Astrocyte (in vitro differentiated cells and primary cell): Measurements from ENCODE around the gene C1orf52. TPM values are rescaled to one million over a fixed set of nuclear protein-coding genes. Genes with fewer than 3 reads are reported as not detected.

Experiments used
- DNase-seq: peaks from one replicate; pipeline ENCODE4 v3.0.0-alpha.2; 2010; ENCODE audit warnings: low read depth
- FAIRE-seq: peaks from 2 replicates; lab custom pipeline; 2011; peaks lifted over from hg19 to GRCh38; lab: Jason Lieb, UNC
- H2AFZ ChIP-seq: 2 replicates; pipeline ENCODE4 v1.6.0; 2012; ENCODE audit warnings: low read depth, low read length, inconsistent platforms
- H3K27ac ChIP-seq: 2 replicates; pipeline ENCODE4 v1.5.1; 2011; ENCODE audit warnings: low read depth, low read length, inconsistent platforms
- H3K27me3 ChIP-seq: 2 replicates; pipeline ENCODE4 v1.6.0; 2011; ENCODE audit warnings: low read length, inconsistent platforms; ENCODE audit not compliant: insufficient read depth
- H3K36me3 ChIP-seq: 2 replicates; pipeline ENCODE4 v1.5.1; 2011; ENCODE audit warnings: low read length, inconsistent platforms; ENCODE audit not compliant: insufficient read depth
- H3K4me1 ChIP-seq: 2 replicates; pipeline ENCODE4 v1.5.1; 2011; ENCODE audit warnings: low read length, inconsistent platforms; ENCODE audit not compliant: insufficient read depth
- H3K4me2 ChIP-seq: 2 replicates; pipeline ENCODE4 v1.6.0; 2012; ENCODE audit warnings: low read length, inconsistent platforms
- H3K4me3 ChIP-seq: 2 replicates; pipeline ENCODE4 v1.5.1; 2011; ENCODE audit warnings: low read depth, mild to moderate bottlenecking, low read length, inconsistent platforms; ENCODE audit not compliant: insufficient read depth
- H3K79me2 ChIP-seq: 2 replicates; pipeline ENCODE4 v1.6.0; 2012; ENCODE audit warnings: mild to moderate bottlenecking, low read length, inconsistent platforms; ENCODE audit not compliant: insufficient read depth
- H3K9ac ChIP-seq: 2 replicates; pipeline ENCODE4 v1.6.0; 2012; ENCODE audit warnings: mild to moderate bottlenecking, low read length, inconsistent platforms
- H3K9me3 ChIP-seq: 2 replicates; pipeline ENCODE4 v1.5.1; 2012; ENCODE audit warnings: low read depth, mild to moderate bottlenecking, low read length, inconsistent platforms; ENCODE audit not compliant: insufficient read depth
- H4K20me1 ChIP-seq: 2 replicates; pipeline ENCODE4 v1.6.0; 2012; ENCODE audit warnings: low read length, inconsistent platforms; ENCODE audit not compliant: insufficient read depth
- H3K27ac Mint-ChIP-seq: one replicate; pipeline ENCODE4 v1.8.0; 2021; ENCODE audit warnings: mild to moderate bottlenecking, mixed read lengths; ENCODE audit not compliant: unreplicated experiment
- H3K27me3 Mint-ChIP-seq: one replicate; pipeline ENCODE4 v1.8.0; 2021; ENCODE audit warnings: low read depth, mixed read lengths; ENCODE audit not compliant: unreplicated experiment
- H3K36me3 Mint-ChIP-seq: one replicate; pipeline ENCODE4 v1.8.0; 2021; ENCODE audit warnings: low read depth, mixed read lengths; ENCODE audit not compliant: unreplicated experiment
- H3K4me1 Mint-ChIP-seq: one replicate; pipeline ENCODE4 v1.8.0; 2021; ENCODE audit warnings: low read depth, mixed read lengths; ENCODE audit not compliant: unreplicated experiment
- H3K4me3 Mint-ChIP-seq: one replicate; pipeline ENCODE4 v1.8.0; 2021; ENCODE audit warnings: mild to moderate bottlenecking, moderate library complexity, mixed read lengths; ENCODE audit not compliant: unreplicated experiment
- H3K9me3 Mint-ChIP-seq: one replicate; pipeline ENCODE4 v1.8.0; 2021; ENCODE audit warnings: mild to moderate bottlenecking, mixed read lengths; ENCODE audit not compliant: unreplicated experiment
- CTCF ChIP-seq: IDR thresholded peaks from 2 replicates; pipeline ENCODE4 v1.5.1; 2011; ENCODE audit warnings: low read depth, mild to moderate bottlenecking, inconsistent platforms, low read length, moderate library complexity; ENCODE audit not compliant: insufficient read depth
- EZH2 ChIP-seq: IDR thresholded peaks from 2 replicates; pipeline ENCODE4 v1.6.1; 2012; ENCODE audit warnings: mild to moderate bottlenecking, low read length, inconsistent platforms; ENCODE audit not compliant: insufficient read depth
- total RNA-seq: library from RNA; stranded (reverse); gene quantifications from 2 replicates; pipeline ENCODE4 v1.2.1, GENCODE V29; 2021

Gene C1orf52
- total RNA-seq, 1 donor from 2014 or later = 42.4 TPM

GRCh38 chr1:85283475-85284199, 24.2 kb upstream of the C1orf52 start:
- Mint-ChIP-seq H3K9me3 (peaks cover 2% of the 10 kb centered on the region), H3K4me1 (peaks cover 11% of the 10 kb centered on the region), H3K27me3 (no peaks in the 10 kb centered on the region), H3K36me3 (no peaks in the 10 kb centered on the region), H3K4me3 (no peak overlapping the region), H3K27ac (no peak overlapping the region)
- no peak overlapping the region for H3K27ac ChIP-seq
- H2AFZ ChIP-seq = no peak overlapping the region
- no peaks in the 10 kb centered on the region for H3K9me3 ChIP-seq
- DNase-seq (no peak), FAIRE-seq (no peak)
- no peaks in the 10 kb centered on the region for H3K36me3 ChIP-seq
- no peaks in the 10 kb centered on the region for H4K20me1 ChIP-seq
- no peak for TF ChIP-seq EZH2
- no peak for TF ChIP-seq CTCF
- H3K27me3 ChIP-seq = no peaks in the 10 kb centered on the region
- H3K4me1 ChIP-seq = peaks cover 12% of the 10 kb centered on the region
- H3K4me2 ChIP-seq = no peak overlapping the region
- H3K79me2 ChIP-seq = no peaks in the 10 kb centered on the region
- no peak overlapping the region for H3K4me3 ChIP-seq
- H3K9ac ChIP-seq = no peak overlapping the region

DNA sequence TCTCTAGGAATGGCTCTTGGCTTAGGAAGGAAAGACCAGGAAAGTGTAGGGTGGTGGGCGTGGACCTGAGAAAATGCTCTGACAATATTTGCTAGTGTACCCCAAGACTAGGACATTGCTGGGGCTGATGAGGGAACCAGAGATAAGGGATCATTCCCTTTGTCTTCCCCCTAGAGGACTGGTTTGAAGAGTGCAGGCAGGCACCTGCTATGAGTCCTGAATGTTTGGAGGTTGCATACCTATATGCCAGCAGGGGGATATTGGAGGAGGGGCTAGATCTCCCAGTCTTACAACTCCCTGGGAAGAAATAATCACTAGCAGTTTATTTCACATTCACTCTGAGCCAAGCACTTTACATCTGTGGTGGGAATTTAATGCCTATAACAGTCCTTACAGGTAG, 23.0 kb upstream of the C1orf52 start:
- Histone ChIP-seq H3K27ac (no peak overlapping the region), H3K36me3 (no peaks in the 10 kb centered on the region), H3K9me3 (no peaks in the 10 kb centered on the region), H3K9ac (no peak overlapping the region), H3K4me2 (no peak overlapping the region), H3K79me2 (no peaks in the 10 kb centered on the region), H3K4me3 (no peak overlapping the region), H2AFZ (no peak overlapping the region), H4K20me1 (no peaks in the 10 kb centered on the region), H3K27me3 (no peaks in the 10 kb centered on the region), H3K4me1 (peaks cover 14% of the 10 kb centered on the region)
- Mint-ChIP-seq H3K4me3 (no peak overlapping the region), H3K9me3 (peaks cover 2% of the 10 kb centered on the region), H3K4me1 (peaks cover 13% of the 10 kb centered on the region), H3K27me3 (no peaks in the 10 kb centered on the region), H3K36me3 (no peaks in the 10 kb centered on the region), H3K27ac (no peak overlapping the region)
- FAIRE-seq (no peak), DNase-seq (no peak)
- TF ChIP-seq EZH2 = no peak
- peak; percentile 7 for TF ChIP-seq CTCF

DNA sequence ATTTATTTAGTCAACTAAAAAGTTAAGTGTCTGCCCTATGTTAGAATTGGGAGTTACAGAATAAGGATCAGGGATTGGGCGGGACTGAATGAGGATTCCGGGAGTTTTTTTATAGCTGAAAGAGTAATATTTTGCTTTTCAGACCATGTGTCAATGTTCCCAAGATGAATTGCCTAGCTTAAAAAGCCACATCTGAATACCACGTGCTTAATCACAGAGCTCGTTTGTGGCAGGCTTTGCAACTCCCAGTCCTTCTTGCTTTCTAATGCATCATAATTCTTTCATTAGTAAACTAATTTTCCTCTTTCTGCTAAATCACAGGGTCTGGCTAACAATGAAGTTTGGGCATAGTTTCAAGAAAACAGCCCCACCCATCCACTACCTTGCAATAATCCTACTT, 21.2 kb upstream of the C1orf52 start:
- Histone ChIP-seq H3K4me2 (no peak overlapping the region), H3K27ac (no peak overlapping the region), H3K27me3 (no peaks in the 10 kb centered on the region), H3K79me2 (peaks cover 6% of the 10 kb centered on the region), H3K4me1 (peaks cover 18% of the 10 kb centered on the region), H3K4me3 (no peak overlapping the region), H3K9ac (no peak overlapping the region), H3K9me3 (no peaks in the 10 kb centered on the region), H3K36me3 (no peaks in the 10 kb centered on the region), H4K20me1 (peaks cover 3% of the 10 kb centered on the region), H2AFZ (no peak overlapping the region)
- peaks cover 13% of the 10 kb centered on the region for H3K4me1 Mint-ChIP-seq
- H3K27me3 Mint-ChIP-seq = no peaks in the 10 kb centered on the region
- FAIRE-seq (no peak), DNase-seq (no peak)
- TF ChIP-seq EZH2 (no peak), CTCF (no peak)
- H3K27ac Mint-ChIP-seq = no peak overlapping the region
- H3K9me3 Mint-ChIP-seq = peaks cover 2% of the 10 kb centered on the region
- H3K4me3 Mint-ChIP-seq = no peak overlapping the region
- no peaks in the 10 kb centered on the region for H3K36me3 Mint-ChIP-seq
